LHCN-M2 (cell line): ENCODE results near the gene COL10A1. TPM values are rescaled to one million over a fixed set of nuclear protein-coding genes. Genes with fewer than 3 reads are reported as not detected.
A peak's percentile ranks its signal among the peaks of the same experiment; 100 is the strongest.
"Not testable (repeated sequence)": the region's sequence is repeated elsewhere in the genome, so short reads cannot be mapped to it uniquely, and the experiment has no call there.

Experiments
- DNase-seq: peaks from one replicate; pipeline ENCODE4 v3.0.0-alpha.2; 2012; ENCODE audit warnings: low read depth
- total RNA-seq: library from RNA; depleted of rRNA; stranded (reverse); fragments of >200 nt; gene quantifications from 2 replicates; pipeline ENCODE4 v1.2.3, GENCODE V29; 2014

Gene COL10A1
- total RNA-seq, 1 experiment from 2014 or later, result 1.4 TPM

- DNase-seq, result peak; percentile 49
Observed at GRCh38 chr6:116127771-116128493, 2.0 kb upstream of the COL10A1 start.

GRCh38 chr6:116120430-116120829, 5.5 kb downstream of the COL10A1 start:
- no peak for DNase-seq

- DNase-seq, result peak; percentile 96
Observed at GRCh38 chr6:116118608-116119007, 7.3 kb downstream of the COL10A1 start.

- peak; percentile 26 for DNase-seq
Observed at GRCh38 chr6:116115781-116116180, 10.2 kb downstream of the COL10A1 start.

- DNase-seq, result no peak
Observed at GRCh38 chr6:116113386-116113785, 12.5 kb downstream of the COL10A1 start.

- DNase-seq, result peak; percentile 54
Observed at GRCh38 chr6:116111552-116112528, 14.1 kb downstream of the COL10A1 start.

GRCh38 chr6:116108836-116109235, 17.1 kb downstream of the COL10A1 start:
- peak; percentile 40 for DNase-seq

GRCh38 chr6:116106146-116106545, 19.8 kb downstream of the COL10A1 start:
- peak; percentile 34 for DNase-seq

GRCh38 chr6:116105247-116105646, 20.7 kb downstream of the COL10A1 start:
- no peak for DNase-seq

GRCh38 chr6:116104636-116105035, 21.3 kb downstream of the COL10A1 start:
- DNase-seq, result no peak

- no peak for DNase-seq
Observed at GRCh38 chr6:116102873-116103272, 23.1 kb downstream of the COL10A1 start.

- DNase-seq, result no peak
Observed at GRCh38 chr6:116101790-116102189, 24.1 kb downstream of the COL10A1 start.

- DNase-seq, result no peak
Observed at GRCh38 chr6:116101302-116101718, 24.6 kb downstream of the COL10A1 start.

- DNase-seq, result peak; percentile 73
Observed at GRCh38 chr6:116100419-116101301, 25.3 kb downstream of the COL10A1 start, which contains the start of gene NT5DC1. Gene NT5DC1, plus strand, starts transcription at chr6:116100853. Its CDS starts 78 bp downstream, at chr6:116100931.

- no peak for DNase-seq
Observed at GRCh38 chr6:116099036-116099435, 26.9 kb downstream of the COL10A1 start.

GRCh38 chr6:116096979-116097816, 28.7 kb downstream of the COL10A1 start:
- DNase-seq, result peak; percentile 38

- not testable (repeated sequence) for DNase-seq
Observed at GRCh38 chr6:116096048-116096759, 29.7 kb downstream of the COL10A1 start.

- DNase-seq, result no peak
Observed at GRCh38 chr6:116094041-116094440, 31.9 kb downstream of the COL10A1 start.

GRCh38 chr6:116090251-116090650, 35.7 kb downstream of the COL10A1 start:
- no peak for DNase-seq

- no peak for DNase-seq
Observed at GRCh38 chr6:116088946-116089345, 37.0 kb downstream of the COL10A1 start.
